Measurements from ENCODE around the gene PCYOX1L. TPM values are rescaled to one million over a fixed set of nuclear protein-coding genes. Genes with fewer than 3 reads are reported as not detected.

Gene PCYOX1L
- total RNA-seq, 4 donors from 2014 or later, result 0.75 to 5.4 (median 2.8) TPM

GRCh38 chr5:149406979-149407306, 49.1 kb downstream of the PCYOX1L start:
- peak; percentile 48 for TF ChIP-seq POLR2A (IDR thresholded peaks at IDR 0.05)
- no peak for TF ChIP-seq EP300 (IDR thresholded peaks at IDR 0.05; ENCODE audit: low read depth)
- TF ChIP-seq POLR2AphosphoS5 (IDR thresholded peaks at IDR 0.05), result peak in 1 of 3 donors; percentile 6
- TF ChIP-seq CTCF (IDR thresholded peaks at IDR 0.05), result no peak
- intact Hi-C loops (cut with DNase I; ENCODE audit: low total_unique reads), result no loop called here
- no peaks in the 10 kb centered on the region for H3K9me3 ChIP-seq
- 62% methylated on average over 4 of the region's 4 CpGs; no CpG with 5 or more reads in 1 of the 2 donors for WGBS, 2 donors (ENCODE audit: low coverage in 1 of 2)
- DNase-seq, result no peak
- peaks cover 0 to 22% (median 14%) of the 10 kb centered on the region in 4 donors for H3K4me1 ChIP-seq
- peak overlapping the region; percentile 43 to 53 (median 50) for H3K4me3 ChIP-seq
- in situ Hi-C loops (cut with MboI; ENCODE audit: low pct_ligation_motif_present in 1 of 4, low pct_unique_long_range_greater_than_20kb in 1 of 4, low sequenced_read_pairs in 3 of 4), result no loop called here
- H3K27ac ChIP-seq, result peak overlapping the region; percentile 82 to 97 (median 93)
- no peaks in the 10 kb centered on the region for H3K27me3 ChIP-seq
- peaks cover 0 to 22% (median 0%) of the 10 kb centered on the region in 4 donors for H3K36me3 ChIP-seq

GRCh38 chr5:149407323-149408251, 49.7 kb downstream of the PCYOX1L start:
- in situ Hi-C loops (cut with MboI; ENCODE audit: low pct_ligation_motif_present in 1 of 4, low pct_unique_long_range_greater_than_20kb in 1 of 4, low sequenced_read_pairs in 3 of 4), result no loop called here
- intact Hi-C loops (cut with DNase I; ENCODE audit: low total_unique reads), result no loop called here
- Histone ChIP-seq H3K9me3 (no peaks in the 10 kb centered on the region), H3K27ac (peak overlapping the region; percentile 82 to 97 (median 93)), H3K4me3 (peak overlapping the region; percentile 43 to 53 (median 50)), H3K27me3 (no peaks in the 10 kb centered on the region), H3K4me1 (peaks cover 0 to 22% (median 14%) of the 10 kb centered on the region in 4 donors), H3K36me3 (peaks cover 0 to 26% (median 0%) of the 10 kb centered on the region in 4 donors)
- 60 to 64% methylated on average over 1 to 11 of the region's 11 CpGs for WGBS, 2 donors (ENCODE audit: low coverage in 1 of 2)
- DNase-seq, result no peak
- TF ChIP-seq POLR2A (IDR thresholded peaks at IDR 0.05), result no peak
- no peak for TF ChIP-seq POLR2AphosphoS5 (IDR thresholded peaks at IDR 0.05)
- no peak for TF ChIP-seq EP300 (IDR thresholded peaks at IDR 0.05; ENCODE audit: low read depth)
- TF ChIP-seq CTCF (IDR thresholded peaks at IDR 0.05), result no peak

- in situ Hi-C loops (cut with MboI; ENCODE audit: low pct_ligation_motif_present in 1 of 4, low pct_unique_long_range_greater_than_20kb in 1 of 4, low sequenced_read_pairs in 3 of 4) (no loop called here), intact Hi-C loops (cut with DNase I; ENCODE audit: low total_unique reads) (no loop called here)
- Histone ChIP-seq H3K27me3 (no peaks in the 10 kb centered on the region), H3K9me3 (no peaks in the 10 kb centered on the region), H3K4me1 (peaks cover 0 to 28% (median 14%) of the 10 kb centered on the region in 4 donors), H3K4me3 (peak overlapping the region; percentile 43 to 53 (median 50)), H3K36me3 (peaks cover 0 to 28% (median 0%) of the 10 kb centered on the region in 4 donors), H3K27ac (peak overlapping the region; percentile 82 to 97 (median 93))
- no peak for DNase-seq
- TF ChIP-seq POLR2A (IDR thresholded peaks at IDR 0.05), result no peak
- no peak for TF ChIP-seq CTCF (IDR thresholded peaks at IDR 0.05)
- 72 to 73% methylated on average over 3 to 12 of the region's 12 CpGs for WGBS, 2 donors (ENCODE audit: low coverage in 1 of 2)
These were observed 50.6 kb downstream of the PCYOX1L start for GRCh38 chr5:149408252-149409099.

Data from transverse colon (tissue), 4 donors.